GM12892 (cell line): ENCODE measurements around the gene PRUNE2.

Source experiments
- POLR2A ChIP-seq: IDR thresholded peaks from 2 replicates; pipeline ENCODE4 v1.6.1; 2011; ENCODE audit warnings: low read depth, low read length, control low read depth
- POLR2AphosphoS5 ChIP-seq: IDR thresholded peaks from 2 replicates; pipeline ENCODE4 v1.6.1; 2011; ENCODE audit warnings: low read depth, low read length, control low read depth
- TAF1 ChIP-seq: IDR thresholded peaks from 2 replicates; pipeline ENCODE4 v1.6.1; 2011; ENCODE audit warnings: low read depth, mild to moderate bottlenecking, control low read depth, low read length, borderline replicate concordance

DNA sequence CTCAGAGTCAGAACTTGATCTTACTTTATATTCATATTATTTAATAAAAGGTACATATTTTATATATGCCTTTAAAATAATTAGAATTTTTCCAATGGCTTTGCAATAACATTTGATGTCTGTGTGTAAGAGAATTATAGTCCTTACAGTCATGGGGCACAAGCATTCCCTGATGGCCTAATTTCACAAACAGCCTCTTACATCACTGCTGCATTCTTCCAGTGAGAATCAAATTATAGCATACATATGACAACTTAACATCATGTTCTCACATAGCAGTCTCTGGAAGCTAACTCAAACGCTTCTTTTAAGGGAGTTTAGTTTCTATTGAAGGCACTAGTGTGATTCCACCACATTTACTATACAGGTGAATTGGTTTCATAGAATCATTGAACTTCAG, 15.3 kb upstream of the PRUNE2 start:
- TF ChIP-seq POLR2AphosphoS5: no peak
- TF ChIP-seq POLR2A: no peak
- TF ChIP-seq TAF1: no peak
